Suprapubic skin (tissue), 4 donors: ENCODE measurements around the gene CTSD.

Experiments
- CTCF ChIP-seq, 2 donors: fragments of 200-600 bp in 1 of 2; fragments of 450-650 bp in 1 of 2; sonication (generic) in 1 of 2; IDR thresholded peaks; one replicate each; pipeline ENCODE4 v1.5.1; 2016 to 2019; ENCODE audit warnings: antibody characterized with exemption in 2 of 2, mild to moderate bottlenecking in 1 of 2, moderate library complexity in 1 of 2
- POLR2A ChIP-seq, 2 donors: fragments of 450-650 bp; IDR thresholded peaks; one replicate each; pipeline ENCODE4 v1.6.1; 2017; ENCODE audit warnings: antibody characterized with exemption in 2 of 2, mild to moderate bottlenecking in 2 of 2, moderate library complexity in 2 of 2
- POLR2AphosphoS5 ChIP-seq, 3 donors: sonication (generic); formaldehyde crosslinking; IDR thresholded peaks; one replicate each; pipeline ENCODE4 v1.6.1; 2017; ENCODE audit warnings: antibody characterized with exemption in 3 of 3

GRCh38 chr11:1774886-1775285, 11.2 kb upstream of the CTSD start:
- TF ChIP-seq POLR2AphosphoS5 (IDR thresholded peaks at IDR 0.05) (no peak), CTCF (IDR thresholded peaks at IDR 0.05) (no peak), POLR2A (IDR thresholded peaks at IDR 0.05) (no peak)
